Ishikawa (cell line): ENCODE results near the gene ZNF181.

ENCODE experiments used
- CREB1 ChIP-seq: IDR thresholded peaks from 2 replicates; pipeline ENCODE4 v1.6.1; 2012; ENCODE audit warnings: low read depth
- MAX ChIP-seq: IDR thresholded peaks from 2 replicates; pipeline ENCODE4 v1.6.1; 2012
- TAF1 ChIP-seq: IDR thresholded peaks from 2 replicates; pipeline ENCODE4 v1.6.1; 2012; ENCODE audit warnings: low read depth, mild to moderate bottlenecking
- TF ChIP-seq, protein P1 (sequence below): IDR thresholded peaks from 2 replicates; pipeline ENCODE4 v1.6.1; 2012; ENCODE audit warnings: low read depth, mild to moderate bottlenecking
- TF ChIP-seq, protein P2 (sequence below): IDR thresholded peaks from 2 replicates; pipeline ENCODE4 v1.6.1; 2012

- TF ChIP-seq, protein P1, sequence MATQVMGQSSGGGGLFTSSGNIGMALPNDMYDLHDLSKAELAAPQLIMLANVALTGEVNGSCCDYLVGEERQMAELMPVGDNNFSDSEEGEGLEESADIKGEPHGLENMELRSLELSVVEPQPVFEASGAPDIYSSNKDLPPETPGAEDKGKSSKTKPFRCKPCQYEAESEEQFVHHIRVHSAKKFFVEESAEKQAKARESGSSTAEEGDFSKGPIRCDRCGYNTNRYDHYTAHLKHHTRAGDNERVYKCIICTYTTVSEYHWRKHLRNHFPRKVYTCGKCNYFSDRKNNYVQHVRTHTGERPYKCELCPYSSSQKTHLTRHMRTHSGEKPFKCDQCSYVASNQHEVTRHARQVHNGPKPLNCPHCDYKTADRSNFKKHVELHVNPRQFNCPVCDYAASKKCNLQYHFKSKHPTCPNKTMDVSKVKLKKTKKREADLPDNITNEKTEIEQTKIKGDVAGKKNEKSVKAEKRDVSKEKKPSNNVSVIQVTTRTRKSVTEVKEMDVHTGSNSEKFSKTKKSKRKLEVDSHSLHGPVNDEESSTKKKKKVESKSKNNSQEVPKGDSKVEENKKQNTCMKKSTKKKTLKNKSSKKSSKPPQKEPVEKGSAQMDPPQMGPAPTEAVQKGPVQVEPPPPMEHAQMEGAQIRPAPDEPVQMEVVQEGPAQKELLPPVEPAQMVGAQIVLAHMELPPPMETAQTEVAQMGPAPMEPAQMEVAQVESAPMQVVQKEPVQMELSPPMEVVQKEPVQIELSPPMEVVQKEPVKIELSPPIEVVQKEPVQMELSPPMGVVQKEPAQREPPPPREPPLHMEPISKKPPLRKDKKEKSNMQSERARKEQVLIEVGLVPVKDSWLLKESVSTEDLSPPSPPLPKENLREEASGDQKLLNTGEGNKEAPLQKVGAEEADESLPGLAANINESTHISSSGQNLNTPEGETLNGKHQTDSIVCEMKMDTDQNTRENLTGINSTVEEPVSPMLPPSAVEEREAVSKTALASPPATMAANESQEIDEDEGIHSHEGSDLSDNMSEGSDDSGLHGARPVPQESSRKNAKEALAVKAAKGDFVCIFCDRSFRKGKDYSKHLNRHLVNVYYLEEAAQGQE: no peak
- TF ChIP-seq TAF1: no peak
- no peak for TF ChIP-seq CREB1
- TF ChIP-seq, protein P2, sequence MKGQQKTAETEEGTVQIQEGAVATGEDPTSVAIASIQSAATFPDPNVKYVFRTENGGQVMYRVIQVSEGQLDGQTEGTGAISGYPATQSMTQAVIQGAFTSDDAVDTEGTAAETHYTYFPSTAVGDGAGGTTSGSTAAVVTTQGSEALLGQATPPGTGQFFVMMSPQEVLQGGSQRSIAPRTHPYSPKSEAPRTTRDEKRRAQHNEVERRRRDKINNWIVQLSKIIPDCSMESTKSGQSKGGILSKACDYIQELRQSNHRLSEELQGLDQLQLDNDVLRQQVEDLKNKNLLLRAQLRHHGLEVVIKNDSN: no peak
- no peak for TF ChIP-seq MAX
Measured at GRCh38 chr19:34759218-34759917, 25.3 kb downstream of the ZNF181 start.
